ENCODE results near the gene ANO2. TPM values are rescaled to one million over a fixed set of nuclear protein-coding genes. Genes with fewer than 3 reads are reported as not detected.

The ANO2 gene
- not detected for total RNA-seq

DNA sequence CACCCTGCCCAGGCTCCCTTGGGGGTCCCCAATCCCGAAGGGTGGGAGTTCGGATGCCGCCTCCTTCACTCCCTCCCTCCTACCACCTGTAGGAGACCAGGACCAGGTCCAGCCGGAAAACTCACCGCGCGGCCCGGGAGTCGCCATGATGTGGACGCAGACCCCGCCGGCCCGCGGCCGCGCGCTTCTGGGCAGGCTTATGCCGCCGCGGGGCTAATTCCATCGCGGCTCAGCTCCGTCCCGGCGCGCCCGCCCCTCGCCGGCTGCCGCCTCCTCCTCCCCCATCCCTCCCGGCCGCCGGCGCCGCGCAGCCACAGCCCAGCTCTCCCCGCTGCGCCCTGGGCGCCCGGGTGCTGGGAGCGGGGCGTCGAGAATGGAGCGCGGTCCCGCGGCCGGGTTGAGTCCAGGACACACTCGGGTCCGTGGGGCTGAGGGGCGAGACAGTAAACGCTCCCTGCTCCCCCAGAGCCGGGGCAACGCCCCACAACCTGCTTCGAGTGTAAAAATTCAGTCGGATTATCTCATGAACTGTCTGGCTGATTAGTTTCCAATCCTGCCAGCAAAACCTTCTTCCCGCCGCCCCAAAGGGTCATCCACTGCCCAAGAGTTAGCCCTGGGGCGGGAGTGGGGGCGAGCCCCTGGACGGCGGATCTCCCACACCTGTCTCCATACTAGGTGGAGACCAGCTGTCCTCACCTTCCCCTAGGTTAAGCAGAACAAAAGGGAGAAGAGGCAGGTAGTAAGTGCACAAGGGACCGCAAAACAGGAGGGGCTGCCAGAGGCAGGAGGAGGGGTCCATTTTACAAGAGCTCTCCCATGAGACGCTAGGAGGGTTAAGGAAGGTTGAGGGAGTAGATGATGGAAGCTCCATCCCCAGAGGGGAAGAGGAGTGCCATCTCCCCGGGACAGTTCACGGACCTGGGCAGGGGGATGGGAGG lies at the start of gene ANO2:
TSS of gene ANO2 (minus strand) at position 189 of the 938 bp plus-strand sequence. CDS start at position 147, 42 bp downstream.

Small RNA genes lying within 50 kb of the gene (small RNA-seq; reads per million reads assigned to genes)
- gene AC137627.1 = 0 reads per million in 2 donors

Other genes starting within 250 kb of the ANO2 start
- gene VWF, start 179.4 kb upstream of the ANO2 start, total RNA-seq = under 1 TPM; 0.33 to 0.34 TPM

All from melanocyte of skin (primary cell).